Occipital lobe (tissue), 3 donors: ENCODE data around the gene TRPV2. TPM values are rescaled to one million over a fixed set of nuclear protein-coding genes. Genes with fewer than 3 reads are reported as not detected.

ENCODE experiments used
- DNase-seq: peaks from one replicate; lab custom pipeline; 2025; lab: John Stamatoyannopoulos, UW
- small RNA-seq: library from RNA; depleted of rRNA; stranded (forward); fragments of <200 nt; gene quantifications from one replicate; pipeline ENCODE3, GENCODE V24; 2014
- total RNA-seq: library from RNA; depleted of rRNA; stranded (reverse); fragments of >200 nt; gene quantifications from one replicate; pipeline ENCODE4 v1.2.3, GENCODE V29; 2014

TRPV2 gene
- total RNA-seq, 1 donor from 2014 or later, result 2.0 TPM

GRCh38 chr17:16473044-16474011, 58.0 kb downstream of the TRPV2 start:
- no peak for DNase-seq

- no peak for DNase-seq
These were observed 58.8 kb downstream of the TRPV2 start for GRCh38 chr17:16474012-16474725.

GRCh38 chr17:16475179-16475704, 59.9 kb downstream of the TRPV2 start:
- DNase-seq, result no peak

GRCh38 chr17:16477255-16477654, 61.9 kb downstream of the TRPV2 start:
- no peak for DNase-seq

GRCh38 chr17:16477666-16478065, 62.3 kb downstream of the TRPV2 start:
- no peak for DNase-seq

GRCh38 chr17:16478649-16479048, 63.3 kb downstream of the TRPV2 start:
- DNase-seq, result no peak

GRCh38 chr17:16479264-16479663, 63.9 kb downstream of the TRPV2 start:
- DNase-seq, result no peak

- no peak for DNase-seq
These were observed 65.6 kb downstream of the TRPV2 start for GRCh38 chr17:16480995-16481394.

GRCh38 chr17:16482253-16482652, 66.9 kb downstream of the TRPV2 start:
- DNase-seq, result no peak

- no peak for DNase-seq
These were observed 67.8 kb downstream of the TRPV2 start for GRCh38 chr17:16483021-16483645.

- no peak for DNase-seq
These were observed 69.2 kb downstream of the TRPV2 start for GRCh38 chr17:16484445-16485175.

Small RNAs within 50 kb of the gene (small RNA-seq; reads per million reads assigned to genes)
- gene SNORD49A (not detected), gene SNORD65 (not detected)

Other genes starting within 250 kb of the TRPV2 start
- gene NCOR1, start 200.0 kb upstream of the TRPV2 start, total RNA-seq, result 116 TPM
- 18.4 TPM for gene PIGL, start 198.4 kb upstream of the TRPV2 start, total RNA-seq
- 95.5 TPM for gene CENPV, start 62.1 kb upstream of the TRPV2 start, total RNA-seq
- 972 TPM for gene UBB, start 34.5 kb upstream of the TRPV2 start, total RNA-seq
- 5.6 TPM for gene LRRC75A, start 76.6 kb downstream of the TRPV2 start, total RNA-seq
- 34.9 TPM for gene ZNF287, start 153.6 kb downstream of the TRPV2 start, total RNA-seq
- gene ZNF624, start 238.3 kb downstream of the TRPV2 start, total RNA-seq, result 30.4 TPM